Right lobe of liver (tissue), 6 donors: ENCODE measurements around the gene PSMB11. TPM values are rescaled to one million over a fixed set of nuclear protein-coding genes. Genes with fewer than 3 reads are reported as not detected.

Source experiments
- ATAC-seq, 4 donors: fragments of 200-7000 bp; cut with Tn5 transposase; one replicate each; pipeline ENCODE4 v1.9.1; 2020; ENCODE audit warnings: mild to moderate bottlenecking in 4 of 4, moderate library complexity in 4 of 4
- DNase-seq, 3 donors: peaks; one replicate each; pipeline ENCODE4 v3.0.0-alpha.2; 2020
- H3K27ac ChIP-seq, 3 donors: fragments of 200-600 bp; one replicate each; pipeline ENCODE4 v1.8.0; 2022
- H3K27me3 ChIP-seq, 2 donors: fragments of 200-600 bp; one replicate each; pipeline ENCODE4 v1.8.0; 2022
- H3K36me3 ChIP-seq, 4 donors: fragments of 200-600 bp; sonication (generic) in 1 of 4; one replicate each; pipeline versions ENCODE4 v1.5.1 to v1.8.0; 2017 to 2022; ENCODE audit warnings: control low read depth in 1 of 4
- H3K4me1 ChIP-seq, 4 donors: fragments of 200-600 bp; sonication (generic) in 1 of 4; one replicate each; pipeline versions ENCODE4 v1.5.1 to v1.8.0; 2017 to 2022; ENCODE audit warnings: control low read depth in 1 of 4
- H3K4me3 ChIP-seq, 3 donors: fragments of 200-600 bp; one replicate each; pipeline ENCODE4 v1.8.0; 2022
- H3K9me3 ChIP-seq, 4 donors: fragments of 200-600 bp; sonication (generic) in 1 of 4; one replicate each; pipeline versions ENCODE4 v1.5.1 to v1.8.0; 2017 to 2022; ENCODE audit warnings: control low read depth in 1 of 4
- POLR2A ChIP-seq: fragments of 450-650 bp; IDR thresholded peaks from one replicate; pipeline ENCODE4 v1.6.1; 2017; ENCODE audit warnings: antibody characterized with exemption, mild to moderate bottlenecking
- WGBS: methylation state at CpG from one replicate; pipeline ENCODE4 v1.1.6; 2018; ENCODE audit warnings: low coverage, low lambda C conversion rate; ENCODE audit not compliant: insufficient coverage; ENCODE audit errors: missing lambda C conversion rate; 5-methylcytosine and 5-hydroxymethylcytosine counted together
- intact Hi-C, 2 donors: fragments of 100-400 bp; cut with DNase I; formaldehyde crosslinking; loops; one replicate each; pipeline versions ENCODE4 v1.11.2 to v1.14.1; 2022
- total RNA-seq, 6 experiments: library from RNA; depleted of rRNA in 2 of 6; stranded (reverse); fragments of >200 nt in 2 of 6; fragmentation: NEBNext Ultra II Directional in 3 of 6; extraction: Animal tissue kit (Norgen Biotek cat#: 25700) in 3 of 6; gene quantifications; one replicate each; pipeline versions ENCODE4 v1.1.0 to v1.2.4, GENCODE V29; 2016 to 2023
- TF ChIP-seq, protein P1 (sequence below), 4 donors: fragments of 200-600 bp in 3 of 4; fragments of 450-650 bp in 1 of 4; IDR thresholded peaks; one replicate each; pipeline versions ENCODE4 v1.5.1 to v1.8.0; 2016 to 2022; ENCODE audit warnings: antibody characterized with exemption in 4 of 4, mild to moderate bottlenecking in 2 of 4
- donor health status: DM: no; HTN: yes; CAD: no.
- donor health status: DM: no; HTN: no; CAD: no.
- donor health status: DM: no; HTN: no; CAD: no.
- donor health status: DM: no; HTN: yes; CAD: no.
- donor health status: DM: no; HTN: yes; CAD: no.

PSMB11 gene
- total RNA-seq, 6 experiments from 2014 or later = not detected

DNA sequence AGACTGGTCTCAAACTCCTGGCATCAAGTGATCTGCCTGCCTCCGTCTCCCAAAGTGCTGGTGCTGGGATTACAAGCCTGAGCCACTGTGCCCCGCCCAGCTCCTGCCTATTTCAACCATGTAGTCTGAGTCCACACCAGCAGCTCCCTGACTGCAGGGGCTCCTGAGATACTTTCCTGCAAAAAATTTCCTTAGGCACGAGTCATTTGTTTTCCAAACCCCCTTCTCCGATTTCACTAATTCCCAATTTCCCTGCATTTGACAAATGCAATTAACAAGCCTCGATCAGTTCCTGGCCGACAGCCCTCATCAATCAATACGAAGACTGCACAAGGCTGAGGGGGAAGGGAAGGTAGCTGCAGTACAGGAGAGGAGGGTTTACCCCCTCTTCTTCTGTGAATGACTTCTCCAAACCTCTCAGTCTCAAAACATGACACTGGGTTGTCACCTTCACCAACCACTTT lies 17.4 kb upstream of the PSMB11 start:
- WGBS = 67% methylated on average over 7 of the region's 7 CpGs
- DNase-seq (no peak), ATAC-seq (no peak)
- H3K27me3 ChIP-seq = no peaks in the 10 kb centered on the region
- no peak overlapping the region for H3K4me3 ChIP-seq
- no peak overlapping the region for H3K27ac ChIP-seq
- no peaks in the 10 kb centered on the region for H3K9me3 ChIP-seq
- no peaks in the 10 kb centered on the region for H3K4me1 ChIP-seq
- TF ChIP-seq POLR2A = no peak
- TF ChIP-seq, protein P1, sequence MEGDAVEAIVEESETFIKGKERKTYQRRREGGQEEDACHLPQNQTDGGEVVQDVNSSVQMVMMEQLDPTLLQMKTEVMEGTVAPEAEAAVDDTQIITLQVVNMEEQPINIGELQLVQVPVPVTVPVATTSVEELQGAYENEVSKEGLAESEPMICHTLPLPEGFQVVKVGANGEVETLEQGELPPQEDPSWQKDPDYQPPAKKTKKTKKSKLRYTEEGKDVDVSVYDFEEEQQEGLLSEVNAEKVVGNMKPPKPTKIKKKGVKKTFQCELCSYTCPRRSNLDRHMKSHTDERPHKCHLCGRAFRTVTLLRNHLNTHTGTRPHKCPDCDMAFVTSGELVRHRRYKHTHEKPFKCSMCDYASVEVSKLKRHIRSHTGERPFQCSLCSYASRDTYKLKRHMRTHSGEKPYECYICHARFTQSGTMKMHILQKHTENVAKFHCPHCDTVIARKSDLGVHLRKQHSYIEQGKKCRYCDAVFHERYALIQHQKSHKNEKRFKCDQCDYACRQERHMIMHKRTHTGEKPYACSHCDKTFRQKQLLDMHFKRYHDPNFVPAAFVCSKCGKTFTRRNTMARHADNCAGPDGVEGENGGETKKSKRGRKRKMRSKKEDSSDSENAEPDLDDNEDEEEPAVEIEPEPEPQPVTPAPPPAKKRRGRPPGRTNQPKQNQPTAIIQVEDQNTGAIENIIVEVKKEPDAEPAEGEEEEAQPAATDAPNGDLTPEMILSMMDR (IDR thresholded peaks at IDR 0.05) = no peak
- H3K36me3 ChIP-seq = peaks cover 3 to 28% (median 7%) of the 10 kb centered on the region in 4 donors
- intact Hi-C loops = no loop called here

DNA sequence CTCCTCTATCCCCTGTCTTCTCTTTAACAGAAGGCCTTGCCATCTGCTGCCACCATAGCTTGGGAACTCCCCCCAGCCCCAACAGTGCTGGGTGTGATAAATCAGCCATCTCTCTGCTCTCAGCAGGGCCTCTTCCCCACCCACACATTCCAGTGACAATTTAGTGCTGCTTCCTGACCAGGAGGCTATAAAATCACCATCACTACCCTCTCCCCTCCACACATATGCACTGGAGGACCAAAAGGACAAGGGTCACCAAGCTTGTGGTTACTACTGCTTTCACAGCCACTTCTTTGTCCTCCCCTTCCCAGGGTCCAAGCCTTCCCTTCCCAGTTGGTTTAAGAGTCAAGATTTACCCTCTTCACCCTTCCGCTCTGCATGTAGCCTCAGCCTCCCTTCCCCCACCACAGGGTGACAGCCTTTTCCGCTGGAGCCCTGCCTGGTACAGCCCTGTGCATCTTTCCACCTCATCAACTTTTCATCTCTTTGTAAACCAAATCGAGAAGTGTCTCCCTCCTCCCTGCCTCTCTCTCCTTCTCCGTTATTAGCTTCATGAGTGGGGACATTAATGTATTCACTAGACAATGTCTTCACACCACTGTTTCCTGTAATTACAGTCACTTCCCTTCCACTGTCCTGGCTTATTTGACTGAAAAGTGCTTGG lies 16.7 kb upstream of the PSMB11 start:
- no peak overlapping the region for H3K27ac ChIP-seq
- H3K9me3 ChIP-seq = no peaks in the 10 kb centered on the region
- ATAC-seq (no peak), DNase-seq (no peak)
- no peak for TF ChIP-seq POLR2A
- TF ChIP-seq, protein P1 (IDR thresholded peaks at IDR 0.05) = no peak
- H3K4me1 ChIP-seq = no peaks in the 10 kb centered on the region
- peaks cover 3 to 29% (median 7%) of the 10 kb centered on the region in 4 donors for H3K36me3 ChIP-seq
- H3K4me3 ChIP-seq = no peak overlapping the region
- H3K27me3 ChIP-seq = no peaks in the 10 kb centered on the region
- 75% methylated on average over 4 of the region's 4 CpGs for WGBS
- intact Hi-C loops = no loop called here

DNA sequence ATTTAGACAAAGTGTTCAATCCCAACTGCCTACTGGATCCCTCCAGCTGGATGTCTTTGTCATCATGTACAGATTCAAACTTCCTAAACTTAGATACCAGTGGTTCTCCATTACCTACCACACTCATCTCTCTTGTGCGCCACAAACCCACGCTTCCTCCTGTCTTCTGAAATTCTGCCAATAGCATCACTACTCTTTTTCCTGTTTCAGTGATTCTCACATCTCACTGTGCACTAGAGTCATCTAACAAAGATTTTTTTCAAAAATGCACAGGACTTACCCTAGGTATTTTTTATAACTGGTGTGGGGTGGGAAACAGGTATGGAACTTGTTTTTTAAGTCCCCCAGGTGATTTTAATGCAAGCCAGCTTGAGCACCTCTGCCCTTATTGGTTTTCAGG lies 13.2 kb upstream of the PSMB11 start:
- H3K36me3 ChIP-seq = peaks cover 4 to 59% (median 14%) of the 10 kb centered on the region in 4 donors

DNA sequence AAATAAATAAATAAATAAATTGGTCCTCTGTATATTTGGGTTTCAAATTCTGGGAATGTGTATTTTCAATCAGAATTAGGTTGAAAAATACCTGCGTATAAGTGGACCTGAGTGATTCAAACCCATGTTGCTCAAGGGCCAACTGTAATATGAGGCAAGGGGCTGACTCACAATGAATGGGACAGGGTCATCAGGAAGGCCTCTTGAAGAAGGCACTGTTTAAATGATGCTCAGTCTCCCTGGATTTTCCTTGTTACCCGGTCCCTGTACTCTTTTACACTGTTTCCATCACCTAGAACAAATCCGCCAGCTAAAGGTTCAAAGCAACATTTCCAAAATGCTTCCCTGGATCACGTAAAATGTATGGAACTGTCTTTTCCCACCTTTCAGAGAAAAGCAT lies 11.1 kb upstream of the PSMB11 start:
- no peak for ATAC-seq
- Histone ChIP-seq H3K4me3 (no peak overlapping the region), H3K27ac (no peak overlapping the region), H3K36me3 (peaks cover 2 to 51% (median 11%) of the 10 kb centered on the region in 4 donors), H3K9me3 (no peaks in the 10 kb centered on the region), H3K27me3 (no peaks in the 10 kb centered on the region), H3K4me1 (peaks cover 0 to 13% (median 3%) of the 10 kb centered on the region in 4 donors)
- 97% methylated on average over 4 of the region's 4 CpGs for WGBS
- intact Hi-C loops = no loop called here
- DNase-seq = no peak
- TF ChIP-seq, protein P1 (IDR thresholded peaks at IDR 0.05) = no peak
- no peak for TF ChIP-seq POLR2A

More for the DNA sequence above, 13.2 kb upstream of the PSMB11 start:
- DNase-seq (no peak), ATAC-seq (no peak)
- TF ChIP-seq, protein P1 (IDR thresholded peaks at IDR 0.05) = no peak
- no peak for TF ChIP-seq POLR2A
- Histone ChIP-seq H3K4me3 (no peak overlapping the region), H3K9me3 (no peaks in the 10 kb centered on the region), H3K27me3 (no peaks in the 10 kb centered on the region), H3K4me1 (peaks cover 0 to 6% (median 3%) of the 10 kb centered on the region in 4 donors), H3K27ac (no peak overlapping the region)
- intact Hi-C loops = no loop called here
- 63% methylated on average over 2 of the region's 2 CpGs for WGBS
